HG03565 (cell line): ENCODE data around the gene HPSE2.
"Not testable (repeated sequence)": the region's sequence is repeated elsewhere in the genome, so short reads cannot be mapped to it uniquely, and the experiment has no call there.

Experiments
- ATAC-seq: cut with Tn5 transposase; IDR thresholded peaks from one replicate; pipeline ENCODE4 v1.9.1; 2021; ENCODE audit warnings: mild to moderate bottlenecking, moderate library complexity; ENCODE audit not compliant: unreplicated experiment

HPSE2 gene

GRCh38 chr10:98577168-98577567, 658.5 kb downstream of the HPSE2 start:
- ATAC-seq, result no peak

DNA sequence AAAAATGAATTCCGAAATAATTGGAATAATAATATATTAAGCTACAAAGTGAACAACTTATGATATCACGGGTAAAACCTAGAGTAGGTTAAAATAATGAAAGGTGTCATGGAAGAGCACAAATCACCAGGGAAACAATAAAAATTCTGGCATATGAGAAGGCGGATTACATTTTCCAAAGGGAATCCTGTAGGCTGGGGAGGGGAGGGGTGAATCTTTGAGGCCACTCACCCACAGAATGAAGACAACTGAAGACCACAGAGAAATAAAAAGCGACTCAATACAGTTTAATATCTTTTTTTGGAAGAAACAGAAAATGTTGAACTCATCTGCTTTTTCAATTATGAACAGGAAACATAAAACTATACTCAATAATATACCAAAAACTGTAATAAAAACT, 659.6 kb downstream of the HPSE2 start:
- no peak for ATAC-seq

DNA sequence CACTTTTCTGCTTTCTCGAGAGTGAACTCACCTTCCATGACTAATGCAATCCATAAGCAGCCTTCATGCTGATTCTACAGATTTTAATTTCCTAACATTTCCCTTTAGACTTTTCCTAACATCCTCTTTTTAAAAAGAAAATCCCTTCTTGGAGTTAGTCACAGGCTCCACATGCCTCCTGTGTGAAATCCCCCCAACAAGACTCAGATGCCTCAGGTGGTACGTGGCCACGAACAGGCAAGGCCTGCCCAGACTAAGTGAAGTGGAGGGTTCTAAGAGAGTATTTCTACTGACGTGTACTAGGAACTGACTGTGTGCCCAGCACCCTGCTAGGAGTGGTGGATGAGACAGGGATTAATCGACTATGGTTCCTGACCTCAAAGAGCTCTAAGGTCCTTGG, 663.1 kb downstream of the HPSE2 start:
- no peak for ATAC-seq

GRCh38 chr10:98570834-98571233, 664.8 kb downstream of the HPSE2 start:
- no peak for ATAC-seq

DNA sequence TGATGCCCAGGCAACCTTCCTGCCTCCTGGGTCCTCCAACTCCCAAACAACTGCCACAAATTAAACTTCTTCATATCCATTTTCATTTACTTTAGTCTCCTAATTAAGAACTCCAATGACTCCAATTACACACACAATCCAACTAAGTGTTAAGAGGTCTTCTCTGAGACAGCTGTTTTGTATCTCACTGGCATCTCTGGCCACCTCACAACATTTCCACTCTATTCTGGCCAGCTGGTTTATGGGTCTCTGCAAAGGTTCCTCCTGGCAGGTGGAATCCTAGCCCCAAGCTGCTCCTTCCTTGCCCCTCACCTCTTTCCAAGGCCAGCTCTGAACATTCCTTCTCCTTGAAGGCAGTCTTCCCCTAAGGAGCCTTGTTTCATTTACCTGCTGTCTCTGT, 665.8 kb downstream of the HPSE2 start:
- ATAC-seq, result no peak

DNA sequence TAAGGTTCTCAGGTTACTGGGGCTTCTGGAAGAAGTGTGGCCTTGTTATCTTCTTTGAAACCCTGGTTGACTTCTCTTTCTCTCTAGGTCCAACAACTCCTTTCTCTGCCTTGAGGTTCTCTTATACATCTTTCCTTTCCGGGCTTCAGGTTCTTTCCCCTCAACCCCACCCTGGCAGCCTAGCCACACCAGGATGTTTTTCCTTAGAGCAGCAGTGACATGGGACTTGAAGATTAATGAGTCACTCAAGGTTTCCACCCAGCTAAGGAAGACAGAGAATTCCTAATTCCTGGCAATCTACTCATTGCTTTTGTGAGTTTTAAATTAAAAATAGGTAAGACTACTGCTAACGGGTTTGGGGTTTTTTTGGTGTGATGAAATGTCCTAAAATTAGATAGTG, 667.1 kb downstream of the HPSE2 start:
- no peak for ATAC-seq

DNA sequence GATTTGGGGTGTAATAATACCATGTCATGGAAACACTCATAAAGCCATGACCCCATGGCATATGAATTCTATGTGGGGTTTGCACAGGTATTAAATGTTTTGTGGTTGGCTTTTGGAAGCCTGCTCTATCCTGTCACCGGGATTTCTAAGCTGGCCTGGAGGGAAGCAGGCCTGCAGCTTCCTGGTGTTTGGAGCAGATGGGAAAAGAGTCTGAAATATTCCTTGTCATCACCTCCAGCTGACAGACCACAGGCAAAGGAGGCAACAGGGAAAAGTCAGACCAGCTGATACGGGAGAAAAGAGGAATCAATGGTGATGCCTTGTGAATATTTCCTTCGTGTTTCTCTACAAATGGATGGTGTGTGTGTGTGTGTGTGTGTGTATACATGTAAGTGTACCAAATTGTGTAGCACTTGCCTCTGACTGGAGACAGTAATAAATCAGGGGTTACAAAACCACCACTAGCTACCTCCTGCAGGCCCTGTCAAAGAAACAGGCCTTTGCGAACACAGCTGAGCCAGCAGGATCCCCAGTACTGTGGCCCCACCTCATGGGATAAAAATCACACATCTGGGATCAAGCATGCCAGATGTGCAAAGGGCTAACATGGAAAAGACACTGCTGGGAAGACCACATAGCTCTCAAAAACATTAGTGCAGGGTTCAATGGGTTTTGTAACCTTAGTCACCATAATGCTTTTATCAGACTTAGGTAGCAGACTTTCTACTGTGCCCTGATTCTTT, 668.1 kb downstream of the HPSE2 start:
- no peak for ATAC-seq

- no peak for ATAC-seq
These were observed 671.8 kb downstream of the HPSE2 start for GRCh38 chr10:98563811-98564210.

GRCh38 chr10:98560565-98560964, 675.1 kb downstream of the HPSE2 start:
- ATAC-seq, result no peak

- ATAC-seq, result no peak
These were observed 679.6 kb downstream of the HPSE2 start for GRCh38 chr10:98556061-98556460.

DNA sequence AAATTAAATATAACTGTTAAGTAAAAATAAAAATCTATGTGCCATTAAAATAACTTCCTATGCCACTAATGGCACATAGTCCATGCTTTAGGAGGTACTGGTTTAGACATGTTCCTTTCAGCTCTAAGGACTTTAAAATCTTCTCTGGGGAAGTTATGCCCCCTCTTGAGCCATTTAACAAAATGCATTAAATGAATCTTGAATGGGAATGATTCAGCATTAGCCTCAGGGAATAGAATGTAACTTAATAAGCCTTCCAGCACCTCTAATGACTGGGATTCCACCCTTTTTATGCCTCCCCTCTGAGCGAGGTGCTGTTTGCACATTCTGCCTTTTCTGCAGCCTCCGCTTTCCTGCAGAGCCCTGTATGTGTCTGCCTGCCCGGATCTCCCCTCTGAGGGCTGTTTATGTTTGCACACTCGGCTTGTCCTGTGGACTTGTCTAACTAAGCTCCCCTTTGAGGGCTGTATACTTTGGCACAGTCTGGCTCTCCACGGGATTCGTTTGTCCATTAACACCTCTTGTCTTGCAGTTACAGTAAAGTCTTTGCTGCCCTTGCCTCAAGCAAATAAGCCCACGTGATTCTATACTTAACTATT, 680.5 kb downstream of the HPSE2 start:
- ATAC-seq, result no peak

- ATAC-seq, result not testable (repeated sequence)
These were observed 694.1 kb downstream of the HPSE2 start for GRCh38 chr10:98541561-98541960.

DNA sequence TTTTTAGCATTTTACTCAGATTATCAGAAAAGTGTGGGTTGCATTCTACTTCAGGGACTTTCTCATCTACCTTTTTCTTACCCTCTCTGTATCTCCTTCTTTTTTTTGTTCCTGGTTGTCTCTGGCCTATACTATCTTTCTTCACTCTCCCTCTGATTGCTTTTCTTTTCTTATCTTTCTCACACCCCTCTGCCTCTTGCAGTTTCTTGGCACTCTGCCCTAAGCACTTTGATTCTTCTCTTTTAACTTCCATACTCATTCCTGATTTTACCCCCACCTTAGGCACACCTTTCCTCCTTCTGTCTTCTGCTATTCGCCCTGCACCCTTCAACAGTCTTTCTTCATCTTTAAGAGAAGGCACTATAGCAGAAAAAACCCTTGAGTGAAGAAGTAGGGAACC, 696.1 kb downstream of the HPSE2 start:
- no peak for ATAC-seq

GRCh38 chr10:98538472-98538871, 697.2 kb downstream of the HPSE2 start:
- ATAC-seq, result no peak

GRCh38 chr10:98536551-98536950, 699.1 kb downstream of the HPSE2 start:
- ATAC-seq, result no peak

DNA sequence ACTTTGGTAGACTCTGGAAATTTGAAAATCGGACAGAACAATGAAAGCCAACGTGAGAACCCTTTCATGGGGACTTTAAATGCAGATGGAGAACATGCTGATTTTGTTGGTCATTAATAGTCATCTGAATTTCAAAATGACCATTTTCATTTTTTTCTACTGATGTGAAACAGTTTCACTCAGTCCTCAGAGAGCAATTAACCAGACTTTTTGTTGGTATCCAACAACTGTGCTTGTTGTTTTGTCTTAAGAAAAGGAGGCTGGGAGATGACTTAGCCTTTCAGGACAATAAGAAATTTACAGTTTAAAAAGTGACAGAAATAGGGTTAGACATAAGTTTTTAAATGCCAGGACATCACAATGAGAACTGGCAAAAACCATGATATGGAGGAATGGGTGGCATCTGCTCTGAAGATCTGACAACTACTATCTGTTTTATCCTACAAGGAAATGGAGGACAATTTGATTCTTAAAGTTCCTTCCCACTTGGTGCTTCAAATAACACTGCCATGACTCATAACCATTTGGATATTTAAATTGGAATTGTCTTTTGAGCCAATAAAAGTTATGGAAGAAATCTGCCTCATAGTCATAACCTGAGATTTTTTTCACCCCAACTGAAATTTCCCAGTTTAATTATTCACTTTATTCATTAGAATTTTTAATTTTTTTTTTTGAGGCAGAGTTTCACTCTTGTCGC, 701.8 kb downstream of the HPSE2 start:
- ATAC-seq, result no peak

- no peak for ATAC-seq
These were observed 702.4 kb downstream of the HPSE2 start for GRCh38 chr10:98533241-98533640.

DNA sequence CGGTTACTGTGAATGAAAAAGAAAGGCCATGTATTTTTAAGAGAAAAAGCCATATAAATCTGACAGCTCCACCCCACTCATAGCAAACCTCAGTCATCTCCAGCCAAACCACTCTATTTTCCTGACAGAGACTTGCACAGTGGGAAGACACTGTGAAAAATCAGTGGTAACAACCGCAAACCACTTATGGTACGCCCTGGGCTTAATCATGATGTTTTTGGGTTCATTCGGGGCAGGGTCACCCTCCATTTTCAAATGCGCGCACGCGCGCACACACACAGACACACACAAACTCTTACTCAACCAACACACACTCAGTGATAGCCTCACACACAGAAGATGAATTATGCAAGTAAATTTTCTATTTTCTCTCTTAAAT, 706.9 kb downstream of the HPSE2 start:
- no peak for ATAC-seq

DNA sequence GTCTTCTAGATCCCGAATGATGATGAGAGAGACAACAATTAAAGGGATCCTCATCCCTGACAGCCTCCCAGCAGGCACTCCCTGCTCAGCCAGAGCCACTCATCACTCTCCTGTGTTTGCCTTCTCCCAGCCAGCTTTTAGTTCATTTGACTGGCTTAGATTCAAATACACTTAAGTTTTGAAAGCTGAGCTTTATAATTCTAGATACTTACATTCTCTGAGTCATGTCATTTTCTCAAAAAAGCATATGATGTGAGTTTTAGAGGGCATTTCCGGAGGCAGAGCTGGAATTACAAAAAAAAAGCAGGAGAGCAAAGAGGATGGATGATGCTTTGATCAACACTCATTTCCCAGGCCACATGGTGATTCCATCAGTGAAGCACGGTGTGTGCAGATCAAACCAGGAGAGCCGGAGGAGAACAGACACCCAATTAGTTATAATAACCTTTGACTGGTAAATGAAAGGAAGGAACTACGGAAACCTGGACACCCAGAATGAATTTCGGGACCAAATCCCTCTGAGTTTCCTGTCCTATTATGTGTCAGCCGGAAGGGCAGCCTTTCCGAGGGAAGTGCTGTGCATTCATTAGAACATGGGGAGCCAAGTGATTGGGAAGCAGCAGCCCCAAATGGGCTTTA, 707.4 kb downstream of the HPSE2 start:
- ATAC-seq, result no peak

- no peak for ATAC-seq
These were observed 709.7 kb downstream of the HPSE2 start for GRCh38 chr10:98525969-98526368.

DNA sequence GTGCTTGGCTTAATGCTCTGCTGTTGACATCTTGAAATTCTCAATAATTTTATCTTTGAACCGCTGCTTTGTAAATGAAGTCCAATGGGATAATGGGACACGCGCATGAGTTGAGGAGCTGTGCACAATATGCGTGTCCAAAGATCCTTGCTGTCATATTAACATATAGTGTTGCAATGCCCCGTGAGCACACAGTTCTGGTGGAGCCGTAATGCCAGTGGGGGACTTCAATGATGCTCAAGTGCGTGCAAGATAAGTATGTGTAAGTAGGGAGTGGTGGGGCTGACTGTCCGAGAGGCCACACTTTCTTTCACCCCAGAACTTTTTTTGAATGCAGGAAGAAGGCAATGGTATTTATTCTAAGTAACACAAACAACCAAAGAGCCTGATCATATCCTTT, 711.5 kb downstream of the HPSE2 start:
- ATAC-seq, result no peak

DNA sequence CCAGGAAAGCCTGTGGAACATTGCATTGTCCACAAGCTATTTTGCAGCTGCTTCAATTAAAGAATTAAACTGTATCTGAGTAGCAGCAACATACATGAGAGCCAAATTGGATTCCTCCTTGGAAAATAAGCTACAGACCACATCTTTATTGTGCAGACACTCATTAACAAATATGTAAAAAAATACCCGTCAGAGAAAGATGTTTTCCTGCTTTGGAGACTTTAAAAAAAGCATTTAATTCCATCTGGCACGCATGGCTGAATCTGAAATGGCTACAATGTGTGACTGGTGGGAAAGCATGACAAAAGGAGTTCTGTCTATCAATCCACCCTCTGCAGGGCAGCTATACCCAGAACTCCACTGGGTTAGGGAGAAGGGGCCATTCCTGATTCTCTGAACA, 715.8 kb downstream of the HPSE2 start:
- no peak for ATAC-seq
